SK-N-MC (cell line): Measurements from ENCODE around the gene NPNT.

Experiments used
- DNase-seq: peaks from one replicate; pipeline ENCODE4 v3.0.0-alpha.2; 2011; ENCODE audit warnings: low read depth, low spot score
- H3K27ac ChIP-seq: fragments of 200-600 bp; sonication (generic); 2 replicates; pipeline ENCODE4 v1.5.1; 2016; ENCODE audit warnings: mixed run types
- H3K36me3 ChIP-seq: fragments of 200-600 bp; sonication (generic); 2 replicates; pipeline ENCODE4 v1.6.1; 2017; ENCODE audit warnings: antibody characterized with exemption, low read length, mixed read lengths; ENCODE audit not compliant: insufficient read depth
- H3K4me3 ChIP-seq: fragments of 200-600 bp; sonication (generic); 2 replicates; pipeline ENCODE4 v1.5.1; 2016
- H3K9ac ChIP-seq: fragments of 200-600 bp; sonication (generic); 2 replicates; pipeline ENCODE4 v1.8.0; 2017; ENCODE audit warnings: mixed run types, mixed read lengths; ENCODE audit not compliant: insufficient read length
- H3K9me3 ChIP-seq: fragments of 200-600 bp; sonication (generic); 2 replicates; pipeline ENCODE4 v1.6.1; 2017; ENCODE audit warnings: low read depth, mild to moderate bottlenecking, antibody characterized with exemption, low read length, moderate library complexity, mixed read lengths
- EZH2 ChIP-seq: fragments of 200-600 bp; sonication (generic); IDR thresholded peaks from one replicate; pipeline ENCODE4 v1.6.1; 2017; ENCODE audit warnings: antibody characterized with exemption
- FOXP2 ChIP-seq: optimal IDR thresholded peaks from 2 replicates; pipeline ENCODE3; 2011; ENCODE audit warnings: mild to moderate bottlenecking, moderate library complexity; ENCODE audit not compliant: insufficient read depth; ENCODE audit errors: extremely low read length, control extremely low read depth
- POLR2AphosphoS5 ChIP-seq: IDR thresholded peaks from 2 replicates; pipeline ENCODE4 v1.6.1; 2012; ENCODE audit warnings: mild to moderate bottlenecking, low read depth, low read length, borderline replicate concordance

Gene NPNT

DNA sequence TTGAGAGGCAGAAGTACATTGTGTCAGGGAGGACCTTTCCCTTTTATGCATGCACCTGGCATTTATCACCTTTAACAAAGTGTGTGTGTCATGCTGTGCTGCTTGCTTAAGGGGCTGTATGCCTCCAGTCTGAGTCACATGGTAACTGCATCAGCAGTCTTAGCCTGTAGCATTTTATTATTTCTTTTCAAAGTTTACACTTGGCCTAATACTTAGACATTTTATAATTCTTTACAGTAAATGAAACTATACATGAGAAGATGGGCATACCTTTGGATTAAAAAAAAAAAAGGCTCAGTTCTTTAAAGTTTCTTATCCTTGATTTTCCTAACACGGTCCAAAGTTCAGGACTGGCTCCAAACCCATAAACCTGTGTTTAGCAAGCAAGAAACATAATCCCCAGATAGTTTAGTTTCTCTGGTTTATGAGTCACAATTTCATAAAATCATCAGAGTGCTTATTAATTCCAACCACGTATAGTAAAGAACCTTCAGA lies 14.6 kb downstream of the NPNT start:
- Histone ChIP-seq H3K9ac (no peak overlapping the region), H3K27ac (no peak overlapping the region)
- DNase-seq, result no peak

DNA sequence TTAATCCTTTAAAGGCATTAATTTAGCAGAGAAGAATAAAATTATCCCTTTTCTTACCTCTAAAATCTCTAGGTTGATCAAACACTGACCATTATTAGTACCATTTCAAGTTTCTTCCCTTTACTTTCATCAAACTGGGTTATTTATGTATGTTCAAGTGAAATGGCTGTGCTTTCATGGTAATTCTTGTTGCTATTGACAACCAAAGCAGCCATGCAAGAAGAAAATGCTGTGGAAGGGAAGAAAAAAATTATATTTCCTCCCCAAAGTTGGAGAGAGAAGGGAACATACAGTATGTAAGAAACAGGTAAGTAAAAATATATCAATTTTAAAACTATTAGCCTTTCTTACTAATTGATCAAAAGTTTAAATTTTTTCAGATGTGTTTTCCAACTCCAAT lies 16.2 kb downstream of the NPNT start:
- no peak overlapping the region for H3K27ac ChIP-seq
- no peak overlapping the region for H3K9ac ChIP-seq
- H3K9me3 ChIP-seq, result no peaks in the 10 kb centered on the region
- H3K4me3 ChIP-seq, result no peak overlapping the region
- no peak for DNase-seq
- TF ChIP-seq EZH2 (no peak), POLR2AphosphoS5 (no peak), FOXP2 (no peak)
- no peaks in the 10 kb centered on the region for H3K36me3 ChIP-seq

More for the DNA sequence above, 14.6 kb downstream of the NPNT start:
- Histone ChIP-seq H3K4me3 (no peak overlapping the region), H3K36me3 (no peaks in the 10 kb centered on the region), H3K9me3 (no peaks in the 10 kb centered on the region)
- TF ChIP-seq FOXP2, result no peak
- TF ChIP-seq POLR2AphosphoS5, result no peak

DNA sequence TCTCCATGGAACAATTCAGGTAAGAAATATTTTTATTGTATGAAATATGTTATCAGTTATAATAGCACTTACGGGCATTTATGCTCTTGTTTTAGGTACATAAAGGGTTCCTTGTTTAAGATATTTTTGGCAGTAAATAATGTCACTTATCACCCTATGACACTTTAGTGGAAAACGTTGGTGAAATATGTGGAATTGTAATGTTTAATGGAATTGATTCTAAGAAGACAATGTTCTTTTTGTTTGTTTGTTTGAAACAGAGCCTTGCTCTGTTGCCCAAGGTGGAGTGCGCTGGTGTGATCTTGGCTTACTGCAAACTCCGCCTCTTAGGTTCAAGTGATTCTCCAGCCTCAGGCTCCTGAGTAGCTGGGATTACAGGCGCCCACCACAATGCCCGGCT lies 17.4 kb downstream of the NPNT start:
- Histone ChIP-seq H3K4me3 (no peak overlapping the region), H3K9ac (no peak overlapping the region), H3K27ac (no peak overlapping the region), H3K36me3 (no peaks in the 10 kb centered on the region), H3K9me3 (no peaks in the 10 kb centered on the region)
- DNase-seq, result no peak
- no peak for TF ChIP-seq POLR2AphosphoS5
- TF ChIP-seq FOXP2, result no peak
- TF ChIP-seq EZH2, result no peak

DNA sequence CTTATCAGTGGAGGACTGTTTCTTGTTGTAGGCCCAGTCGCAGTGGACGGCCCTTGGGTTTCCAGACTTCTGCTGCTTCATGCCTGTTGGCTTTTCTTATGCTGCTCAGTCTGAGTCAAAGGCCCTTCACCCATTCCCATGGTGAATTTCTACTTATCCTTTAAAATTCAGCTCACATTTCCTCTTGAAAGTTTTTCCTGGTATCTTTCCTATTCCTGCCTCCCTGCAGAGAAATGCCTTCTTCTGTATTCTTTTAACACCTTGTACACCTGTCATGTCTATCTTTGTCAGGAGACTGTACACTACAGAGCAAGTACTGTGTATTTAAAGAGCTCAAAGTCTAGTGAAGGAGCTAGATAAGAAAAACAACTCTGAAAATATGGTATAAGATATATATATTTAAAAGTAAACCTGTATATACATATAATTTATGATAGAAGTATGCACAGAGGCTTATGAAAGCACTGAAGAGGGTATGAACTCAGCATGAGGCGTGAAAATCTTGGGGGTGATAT lies 22.0 kb downstream of the NPNT start:
- no peak overlapping the region for H3K9ac ChIP-seq
- H3K27ac ChIP-seq, result no peak overlapping the region
- no peaks in the 10 kb centered on the region for H3K9me3 ChIP-seq
- H3K4me3 ChIP-seq, result no peak overlapping the region
- DNase-seq, result no peak
- H3K36me3 ChIP-seq, result no peaks in the 10 kb centered on the region
- TF ChIP-seq EZH2 (no peak), FOXP2 (no peak), POLR2AphosphoS5 (no peak)

DNA sequence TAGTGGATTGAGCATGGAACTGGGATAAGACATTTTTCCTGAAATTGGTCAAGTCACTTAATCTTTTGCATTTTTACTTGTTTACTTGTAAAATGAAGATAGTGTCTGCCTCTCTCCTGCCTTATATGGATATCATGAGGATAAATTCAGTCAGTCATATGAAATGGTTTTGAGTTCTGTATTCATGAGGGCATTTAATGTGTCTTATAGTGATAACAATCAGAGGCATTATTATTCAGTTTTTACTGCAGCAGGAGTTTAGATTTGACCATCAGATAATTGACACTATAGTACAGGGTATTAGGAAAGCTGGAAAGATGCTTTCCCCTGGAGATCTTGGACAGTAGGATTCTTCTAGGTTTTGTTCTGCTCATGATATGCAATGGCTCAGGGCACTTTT lies 26.0 kb downstream of the NPNT start:
- Histone ChIP-seq H3K4me3 (no peak overlapping the region), H3K9me3 (no peaks in the 10 kb centered on the region), H3K36me3 (no peaks in the 10 kb centered on the region), H3K9ac (no peak overlapping the region), H3K27ac (no peak overlapping the region)
- TF ChIP-seq EZH2 (no peak), POLR2AphosphoS5 (no peak), FOXP2 (no peak)
- DNase-seq, result no peak

DNA sequence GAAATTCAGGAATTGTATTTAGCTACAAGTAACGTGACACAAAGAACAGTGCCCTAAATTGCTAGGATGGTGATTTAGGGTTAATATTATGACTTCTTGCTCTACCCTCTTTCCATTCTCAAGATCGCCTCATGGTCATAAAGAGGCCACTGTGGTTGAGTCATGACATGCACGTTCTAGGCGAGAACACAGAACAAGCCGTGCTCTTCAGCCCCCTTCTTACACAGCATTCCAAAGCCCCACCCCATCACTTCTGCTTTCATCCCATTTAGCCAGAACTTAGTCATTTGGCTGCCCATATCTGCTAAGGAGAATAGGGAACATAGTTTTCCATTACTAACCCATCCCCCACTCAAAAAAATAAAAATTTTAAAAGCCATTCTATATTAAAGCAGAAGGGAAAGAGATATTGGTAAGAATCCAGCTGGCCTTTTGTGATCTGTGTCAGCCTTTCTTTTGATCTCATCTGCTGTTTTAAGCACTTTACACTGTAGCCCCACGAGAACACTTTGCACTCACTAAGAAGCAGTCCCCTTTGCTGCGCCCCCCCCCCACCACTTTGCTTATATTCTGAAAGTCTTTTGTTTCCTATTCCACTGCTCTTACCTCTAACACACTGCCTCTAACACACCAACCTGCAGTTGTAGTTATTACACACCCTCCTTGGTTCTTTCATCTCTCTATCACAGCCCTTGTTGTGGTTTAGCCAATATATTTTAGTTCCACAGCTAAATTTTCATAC lies 28.4 kb downstream of the NPNT start:
- Histone ChIP-seq H3K9ac (no peak overlapping the region), H3K36me3 (no peaks in the 10 kb centered on the region), H3K4me3 (no peak overlapping the region), H3K27ac (no peak overlapping the region), H3K9me3 (no peaks in the 10 kb centered on the region)
- TF ChIP-seq POLR2AphosphoS5, result no peak
- TF ChIP-seq EZH2, result no peak
- no peak for TF ChIP-seq FOXP2
- no peak for DNase-seq

DNA sequence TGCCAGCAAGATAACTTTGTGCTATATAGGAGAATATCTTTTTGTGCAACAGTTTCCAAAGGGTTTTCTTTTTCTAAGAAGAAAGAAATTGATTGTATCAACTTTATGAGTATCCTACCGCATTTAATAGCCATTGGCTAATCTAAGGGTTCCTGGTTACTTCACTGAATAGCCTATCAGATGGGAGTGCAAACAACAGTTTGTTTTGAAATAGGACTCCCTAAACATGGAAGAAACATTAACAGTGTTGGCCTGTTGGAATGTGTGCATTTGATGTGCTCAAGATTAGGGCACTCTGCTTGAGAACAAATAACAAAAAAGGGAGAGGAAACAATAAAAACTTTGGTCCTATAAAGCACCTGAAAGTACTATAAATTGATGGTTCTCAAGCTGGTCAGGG lies 29.1 kb downstream of the NPNT start:
- H3K27ac ChIP-seq, result no peak overlapping the region
- no peaks in the 10 kb centered on the region for H3K36me3 ChIP-seq
- no peak for DNase-seq
- H3K4me3 ChIP-seq, result no peak overlapping the region
- no peaks in the 10 kb centered on the region for H3K9me3 ChIP-seq
- no peak overlapping the region for H3K9ac ChIP-seq
- TF ChIP-seq POLR2AphosphoS5, result no peak
- no peak for TF ChIP-seq EZH2
- TF ChIP-seq FOXP2, result no peak

DNA sequence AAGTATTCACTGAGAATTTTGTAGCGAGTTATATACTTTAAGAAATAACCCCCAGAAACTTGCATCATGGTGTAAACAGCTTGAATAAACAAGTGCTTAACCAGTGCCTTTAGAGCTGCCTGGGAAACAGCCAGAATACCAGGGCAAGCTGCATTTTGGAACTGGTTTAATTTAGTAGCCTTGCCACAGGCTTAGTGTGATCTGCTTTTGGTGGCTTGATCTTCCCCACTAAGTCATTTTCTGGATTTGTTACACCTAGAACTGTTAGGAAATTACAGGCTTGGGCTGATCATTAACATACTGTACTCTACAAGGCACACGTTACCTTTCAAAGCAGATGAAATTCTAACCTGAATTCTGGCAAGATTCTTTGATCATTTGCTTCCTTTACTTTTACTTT lies 35.4 kb downstream of the NPNT start:
- H3K4me3 ChIP-seq, result no peak overlapping the region
- no peak overlapping the region for H3K27ac ChIP-seq
- no peak for DNase-seq
- H3K9ac ChIP-seq, result no peak overlapping the region
- no peaks in the 10 kb centered on the region for H3K36me3 ChIP-seq
- no peaks in the 10 kb centered on the region for H3K9me3 ChIP-seq
- TF ChIP-seq FOXP2 (no peak), POLR2AphosphoS5 (no peak), EZH2 (no peak)

DNA sequence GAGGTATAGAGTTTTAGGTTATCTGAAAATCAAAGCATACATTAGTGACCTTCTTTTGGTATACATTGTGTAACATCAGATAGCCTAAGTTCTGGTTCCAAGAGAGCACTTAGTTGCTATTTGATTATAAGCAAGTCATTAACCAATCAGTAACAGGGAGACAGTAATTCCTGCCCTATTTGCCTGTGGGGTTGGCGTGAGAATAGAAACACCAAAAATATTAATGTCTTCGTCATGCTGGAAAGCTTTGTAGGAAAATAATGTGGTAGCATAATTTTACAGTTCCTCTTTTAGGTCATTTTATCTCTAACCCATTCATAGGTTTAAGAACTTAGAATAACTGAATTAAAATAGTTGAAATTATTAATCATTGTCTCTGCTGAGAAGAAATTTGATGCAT lies 37.8 kb downstream of the NPNT start:
- H3K4me3 ChIP-seq, result no peak overlapping the region
- H3K9me3 ChIP-seq, result no peaks in the 10 kb centered on the region
- H3K27ac ChIP-seq, result no peak overlapping the region
- TF ChIP-seq POLR2AphosphoS5 (no peak), EZH2 (no peak), FOXP2 (no peak)
- H3K36me3 ChIP-seq, result no peaks in the 10 kb centered on the region
- no peak overlapping the region for H3K9ac ChIP-seq
- DNase-seq, result no peak
